GM20000 (cell line): Measurements from ENCODE around the gene ADAMTS3.
"Not testable (repeated sequence)": the region's sequence is repeated elsewhere in the genome, so short reads cannot be mapped to it uniquely, and the experiment has no call there.

Experiments used
- DNase-seq: peaks from one replicate; pipeline ENCODE4 v3.0.0; 2012; ENCODE audit warnings: low spot score
- TF ChIP-seq, protein P1 (sequence below): IDR thresholded peaks from 2 replicates; pipeline ENCODE4 v1.5.1; 2012; ENCODE audit warnings: mild to moderate bottlenecking, control low read depth; ENCODE audit errors: extremely low read depth, missing control alignments

Gene ADAMTS3

DNA sequence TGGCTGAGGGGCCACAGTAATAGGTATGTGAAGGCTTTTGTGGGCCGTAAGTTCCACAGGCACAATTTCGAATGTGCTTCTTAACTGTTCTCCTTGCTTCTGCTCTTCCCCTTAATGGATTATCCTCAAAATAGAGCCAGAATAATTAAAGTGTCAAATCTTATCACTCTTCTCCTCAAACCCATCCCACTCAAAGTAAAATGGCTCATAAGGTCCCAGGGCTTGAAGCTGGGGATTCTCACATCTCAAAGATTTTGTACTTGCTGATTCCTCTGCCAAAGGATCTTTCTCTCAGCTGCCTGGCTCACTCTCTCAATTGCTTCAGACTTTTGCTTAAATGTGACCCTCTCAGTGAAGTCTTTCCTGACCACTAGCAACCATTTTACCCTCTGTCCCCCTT, 16.6 kb downstream of the ADAMTS3 start:
- no peak for DNase-seq
- TF ChIP-seq, protein P1, sequence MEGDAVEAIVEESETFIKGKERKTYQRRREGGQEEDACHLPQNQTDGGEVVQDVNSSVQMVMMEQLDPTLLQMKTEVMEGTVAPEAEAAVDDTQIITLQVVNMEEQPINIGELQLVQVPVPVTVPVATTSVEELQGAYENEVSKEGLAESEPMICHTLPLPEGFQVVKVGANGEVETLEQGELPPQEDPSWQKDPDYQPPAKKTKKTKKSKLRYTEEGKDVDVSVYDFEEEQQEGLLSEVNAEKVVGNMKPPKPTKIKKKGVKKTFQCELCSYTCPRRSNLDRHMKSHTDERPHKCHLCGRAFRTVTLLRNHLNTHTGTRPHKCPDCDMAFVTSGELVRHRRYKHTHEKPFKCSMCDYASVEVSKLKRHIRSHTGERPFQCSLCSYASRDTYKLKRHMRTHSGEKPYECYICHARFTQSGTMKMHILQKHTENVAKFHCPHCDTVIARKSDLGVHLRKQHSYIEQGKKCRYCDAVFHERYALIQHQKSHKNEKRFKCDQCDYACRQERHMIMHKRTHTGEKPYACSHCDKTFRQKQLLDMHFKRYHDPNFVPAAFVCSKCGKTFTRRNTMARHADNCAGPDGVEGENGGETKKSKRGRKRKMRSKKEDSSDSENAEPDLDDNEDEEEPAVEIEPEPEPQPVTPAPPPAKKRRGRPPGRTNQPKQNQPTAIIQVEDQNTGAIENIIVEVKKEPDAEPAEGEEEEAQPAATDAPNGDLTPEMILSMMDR: no peak

- DNase-seq: no peak
- TF ChIP-seq, protein P1: no peak
Measured at GRCh38 chr4:72546456-72546855, 22.6 kb downstream of the ADAMTS3 start.

- not testable (repeated sequence) for DNase-seq
Measured at GRCh38 chr4:72540694-72541093, 28.3 kb downstream of the ADAMTS3 start.

GRCh38 chr4:72538006-72538405, 31.0 kb downstream of the ADAMTS3 start:
- DNase-seq: no peak
- TF ChIP-seq, protein P1: no peak

DNA sequence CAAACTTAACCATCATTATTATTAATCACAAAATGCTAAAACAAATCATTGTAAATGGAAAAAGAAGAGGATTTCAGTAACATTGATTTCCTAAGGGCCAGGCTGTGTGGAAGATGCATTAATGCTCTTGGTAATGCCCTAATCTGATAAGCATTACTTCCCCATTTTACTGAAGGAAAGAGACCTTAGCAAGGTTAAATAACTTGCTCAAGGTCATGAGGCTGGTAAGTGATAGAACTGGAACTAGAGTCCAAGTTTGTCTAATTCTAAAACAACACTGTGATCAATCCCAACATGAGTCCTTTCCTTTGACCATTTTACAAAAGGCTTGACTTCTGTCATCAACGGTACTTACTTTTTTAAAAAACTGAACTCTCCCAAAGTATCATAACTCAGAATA, 32.6 kb downstream of the ADAMTS3 start:
- no peak for DNase-seq
- TF ChIP-seq, protein P1: no peak

GRCh38 chr4:72531768-72532290, 37.2 kb downstream of the ADAMTS3 start:
- TF ChIP-seq, protein P1: no peak
- no peak for DNase-seq

GRCh38 chr4:72531322-72531721, 37.7 kb downstream of the ADAMTS3 start:
- DNase-seq: no peak
- TF ChIP-seq, protein P1: no peak

DNA sequence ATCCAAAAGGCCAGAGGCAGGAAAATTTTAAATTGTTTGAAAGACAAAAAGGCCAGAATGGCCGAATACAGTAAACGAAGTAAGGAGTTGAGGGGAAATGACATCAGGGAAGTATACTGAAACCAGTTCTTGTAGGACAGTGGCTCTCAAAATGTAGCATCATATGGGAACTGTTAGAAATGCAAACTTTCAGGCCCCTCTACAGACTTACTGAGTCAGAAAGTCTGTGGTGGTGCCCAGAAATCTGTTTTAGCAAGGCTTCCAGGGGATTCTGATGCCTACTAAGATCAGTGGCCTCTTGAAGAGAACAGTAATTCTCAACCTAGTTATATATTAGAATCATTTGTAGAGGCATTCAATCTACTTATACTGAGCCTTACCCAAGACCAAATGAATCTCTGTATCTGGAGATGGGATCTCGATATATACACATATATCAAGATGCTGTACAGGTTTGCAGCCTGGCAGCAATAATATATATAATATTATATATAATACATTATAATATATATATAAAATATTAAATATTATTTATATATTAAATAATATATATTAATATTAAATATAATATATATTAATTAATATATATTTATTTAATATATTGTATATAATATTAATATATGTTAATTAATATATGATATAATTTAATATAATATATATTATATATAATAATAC, 39.7 kb downstream of the ADAMTS3 start:
- TF ChIP-seq, protein P1: no peak
- no peak for DNase-seq
